DND-41 (cell line): ENCODE data around the gene NINL.

ENCODE experiments used
- EZH2 ChIP-seq: IDR thresholded peaks from 3 replicates; pipeline ENCODE4 v1.6.1; 2012; ENCODE audit warnings: borderline replicate concordance, low read depth, mild to moderate bottlenecking, moderate library complexity, low read length, inconsistent platforms; ENCODE audit not compliant: severe bottlenecking
- TF ChIP-seq, protein P1 (sequence below): IDR thresholded peaks from 2 replicates; pipeline ENCODE4 v1.5.1; 2012; ENCODE audit warnings: borderline replicate concordance, low read length, moderate library complexity, mild to moderate bottlenecking; ENCODE audit not compliant: poor library complexity, severe bottlenecking; ENCODE audit errors: extremely low read depth

DNA sequence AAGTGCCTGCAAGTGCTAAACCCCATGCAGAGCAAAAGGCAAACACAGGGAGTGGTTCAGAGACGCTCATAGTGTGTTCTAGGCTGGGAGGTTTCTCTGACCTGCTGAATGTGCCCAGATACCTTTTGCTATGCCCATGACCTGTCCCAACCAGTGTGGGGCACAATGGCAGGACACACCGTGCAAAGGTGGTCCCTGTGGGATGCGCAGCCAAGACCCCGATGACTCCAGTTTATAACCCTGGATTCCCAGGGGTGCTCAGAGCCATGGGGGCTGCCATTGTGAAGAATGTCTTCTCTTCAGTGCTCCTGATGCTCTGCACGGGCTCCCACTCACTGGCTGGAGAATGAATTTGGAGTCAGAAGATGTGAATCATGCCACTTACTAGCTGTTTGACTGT is 2.2 kb upstream of the NINL start:
- TF ChIP-seq, protein P1, sequence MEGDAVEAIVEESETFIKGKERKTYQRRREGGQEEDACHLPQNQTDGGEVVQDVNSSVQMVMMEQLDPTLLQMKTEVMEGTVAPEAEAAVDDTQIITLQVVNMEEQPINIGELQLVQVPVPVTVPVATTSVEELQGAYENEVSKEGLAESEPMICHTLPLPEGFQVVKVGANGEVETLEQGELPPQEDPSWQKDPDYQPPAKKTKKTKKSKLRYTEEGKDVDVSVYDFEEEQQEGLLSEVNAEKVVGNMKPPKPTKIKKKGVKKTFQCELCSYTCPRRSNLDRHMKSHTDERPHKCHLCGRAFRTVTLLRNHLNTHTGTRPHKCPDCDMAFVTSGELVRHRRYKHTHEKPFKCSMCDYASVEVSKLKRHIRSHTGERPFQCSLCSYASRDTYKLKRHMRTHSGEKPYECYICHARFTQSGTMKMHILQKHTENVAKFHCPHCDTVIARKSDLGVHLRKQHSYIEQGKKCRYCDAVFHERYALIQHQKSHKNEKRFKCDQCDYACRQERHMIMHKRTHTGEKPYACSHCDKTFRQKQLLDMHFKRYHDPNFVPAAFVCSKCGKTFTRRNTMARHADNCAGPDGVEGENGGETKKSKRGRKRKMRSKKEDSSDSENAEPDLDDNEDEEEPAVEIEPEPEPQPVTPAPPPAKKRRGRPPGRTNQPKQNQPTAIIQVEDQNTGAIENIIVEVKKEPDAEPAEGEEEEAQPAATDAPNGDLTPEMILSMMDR: no peak
- TF ChIP-seq EZH2: no peak
